H1 (cell line): Measurements from ENCODE around the gene KCNA2. TPM values are rescaled to one million over a fixed set of nuclear protein-coding genes. Genes with fewer than 3 reads are reported as not detected.
A peak's percentile ranks its signal among the peaks of the same experiment; 100 is the strongest.

Experiments
- CTCF ChIA-PET: fragments of 300-600 bp; sonication (Branson Sonifier 250); formaldehyde crosslinking; loops from one replicate; lab custom pipeline; 2021; ENCODE audit not compliant: partially characterized antibody; lab: Charles Lee
- POLR2A ChIA-PET: fragments of 300-600 bp; sonication (Branson Sonifier 250); formaldehyde crosslinking; loops from one replicate; lab custom pipeline; 2021; ENCODE audit warnings: inconsistent platforms; ENCODE audit not compliant: partially characterized antibody; lab: Charles Lee
- DNase-seq, 2 experiments: peaks; one replicate each; pipeline versions ENCODE4 v3.0.0 to v3.0.0-alpha.2; 2010 to 2022; ENCODE audit warnings: low spot score in 2 of 2, low read depth in 1 of 2, mixed read lengths in 1 of 2
- FAIRE-seq: peaks from 2 replicates; lab custom pipeline; 2011; peaks lifted over from hg19 to GRCh38; lab: Jason Lieb, UNC
- H2AFZ ChIP-seq: 2 replicates; pipeline ENCODE4 v1.8.1; 2012; ENCODE audit warnings: low read length, inconsistent platforms
- H2AK5ac ChIP-seq: 2 replicates; pipeline ENCODE4 v1.6.1; 2013; ENCODE audit warnings: low read depth, low read length
- H2BK120ac ChIP-seq: replicated peaks from 2 replicates; pipeline ENCODE3; 2013; ENCODE audit warnings: low read depth, low read length, inconsistent platforms
- H2BK12ac ChIP-seq: 2 replicates; pipeline ENCODE4 v1.6.1; 2013; ENCODE audit warnings: low read depth, low read length
- H2BK15ac ChIP-seq: 2 replicates; pipeline ENCODE4 v1.6.1; 2013; ENCODE audit warnings: low read length
- H2BK20ac ChIP-seq: 2 replicates; pipeline ENCODE4 v1.6.1; 2013; ENCODE audit warnings: low read length
- H2BK5ac ChIP-seq: 2 replicates; pipeline ENCODE4 v1.6.1; 2013; ENCODE audit warnings: low read depth, low read length
- H3K14ac ChIP-seq: 2 replicates; pipeline ENCODE4 v1.6.1; 2013; ENCODE audit warnings: inconsistent platforms; ENCODE audit not compliant: insufficient read length
- H3K18ac ChIP-seq: 2 replicates; pipeline ENCODE4 v1.6.1; 2013; ENCODE audit warnings: low read length; ENCODE audit errors: extremely low read depth
- H3K23ac ChIP-seq: 2 replicates; pipeline ENCODE4 v1.6.1; 2013; ENCODE audit warnings: inconsistent platforms; ENCODE audit not compliant: insufficient read length
- H3K23me2 ChIP-seq: 2 replicates; pipeline ENCODE4 v1.6.1; 2013; ENCODE audit warnings: low read depth, low read length
- H3K27ac ChIP-seq: 2 replicates; pipeline ENCODE4 v1.6.1; 2011; ENCODE audit warnings: low read depth, low read length, inconsistent platforms
- H3K27me3 ChIP-seq, 4 experiments: replicated peaks in 1 of 4; 1 replicate in 1 of 4; 2 replicates in 3 of 4; pipeline versions ENCODE4 v1.6.1 to v1.8.1; 2011 to 2013; ENCODE audit warnings: low read length in 3 of 4, mild to moderate bottlenecking in 3 of 4, inconsistent platforms in 2 of 4, mixed read lengths in 2 of 4, moderate library complexity in 1 of 4; ENCODE audit not compliant: control insufficient read depth in 3 of 4, insufficient read depth in 3 of 4; ENCODE audit errors: extremely low read depth in 1 of 4
- H3K36me3 ChIP-seq, 4 experiments: 2 replicates each; pipeline versions ENCODE4 v1.6.1 to v1.8.1; 2011 to 2013; ENCODE audit warnings: mild to moderate bottlenecking in 4 of 4, low read length in 3 of 4, moderate library complexity in 2 of 4, control low read depth in 1 of 4, inconsistent platforms in 1 of 4; ENCODE audit not compliant: insufficient read depth in 4 of 4, control insufficient read depth in 2 of 4
- H3K4ac ChIP-seq: replicated peaks from 2 replicates; pipeline ENCODE3; 2013; ENCODE audit warnings: low read length, low read depth, mixed read lengths, inconsistent platforms; ENCODE audit not compliant: insufficient read length
- H3K4me1 ChIP-seq, 4 experiments: replicated peaks in 1 of 4; 1 replicate in 1 of 4; 2 replicates in 3 of 4; pipeline versions ENCODE4 v1.6.1 to v1.8.1; 2011 to 2013; ENCODE audit warnings: low read length in 3 of 4, inconsistent platforms in 2 of 4, mixed read lengths in 1 of 4; ENCODE audit not compliant: insufficient read depth in 4 of 4, control insufficient read depth in 3 of 4
- H3K4me2 ChIP-seq, 2 experiments: 2 replicates each; pipeline versions ENCODE4 v1.6.1 to v1.8.1; 2011 to 2013; ENCODE audit warnings: low read depth in 2 of 2, low read length in 2 of 2, control low read depth in 1 of 2, inconsistent platforms in 1 of 2, mild to moderate bottlenecking in 1 of 2; ENCODE audit not compliant: insufficient read depth in 1 of 2
- H3K4me3 ChIP-seq, 4 experiments: fragments of 200-600, 300-600 bp in 1 of 4; sonication (generic), shearing (Covaris generic), sonication (Bioruptor Twin) in 1 of 4; 2 replicates each; pipeline versions ENCODE4 v1.5.1 to v1.8.1; 2011 to 2016; ENCODE audit warnings: low read length in 4 of 4, low read depth in 3 of 4, control low read depth in 2 of 4, inconsistent platforms in 2 of 4, mild to moderate bottlenecking in 2 of 4, mixed read lengths in 1 of 4, moderate library complexity in 1 of 4; ENCODE audit not compliant: insufficient read depth in 2 of 4; ENCODE audit errors: extremely low read depth in 1 of 4
- H3K56ac ChIP-seq: replicated peaks from 2 replicates; pipeline ENCODE3; 2013; ENCODE audit warnings: low read depth, mild to moderate bottlenecking, mixed read lengths, low read length, inconsistent platforms; ENCODE audit not compliant: insufficient read length
- H3K79me1 ChIP-seq: 2 replicates; pipeline ENCODE4 v1.6.1; 2013; ENCODE audit warnings: low read depth, low read length, control low read depth
- H3K79me2 ChIP-seq, 2 experiments: 2 replicates each; pipeline versions ENCODE4 v1.6.1 to v1.8.1; 2012 to 2013; ENCODE audit warnings: low read length in 2 of 2, mild to moderate bottlenecking in 2 of 2, inconsistent platforms in 1 of 2; ENCODE audit not compliant: insufficient read depth in 2 of 2, control insufficient read depth in 1 of 2
- H3K9ac ChIP-seq, 4 experiments: replicated peaks in 1 of 4; 1 replicate in 1 of 4; 2 replicates in 3 of 4; pipeline versions ENCODE4 v1.6.1 to v1.8.1; 2011 to 2013; ENCODE audit warnings: low read depth in 3 of 4, low read length in 3 of 4, control low read depth in 2 of 4, mild to moderate bottlenecking in 2 of 4, moderate library complexity in 2 of 4, inconsistent platforms in 1 of 4; ENCODE audit errors: extremely low read depth in 1 of 4
- H3K9me3 ChIP-seq, 2 experiments: 2 replicates each; pipeline versions ENCODE4 v1.6.1 to v1.8.1; 2012 to 2013; ENCODE audit warnings: mild to moderate bottlenecking in 2 of 2, moderate library complexity in 2 of 2, control low read depth in 1 of 2, inconsistent platforms in 1 of 2, low read depth in 1 of 2, low read length in 1 of 2, mixed read lengths in 1 of 2; ENCODE audit not compliant: insufficient read depth in 2 of 2
- H4K20me1 ChIP-seq, 2 experiments: replicated peaks in 1 of 2; 2 replicates each; pipeline versions ENCODE3 to v1.8.1; 2011 to 2013; ENCODE audit warnings: inconsistent platforms in 2 of 2, low read length in 2 of 2, mild to moderate bottlenecking in 1 of 2; ENCODE audit not compliant: insufficient read depth in 2 of 2, control insufficient read depth in 1 of 2
- H4K5ac ChIP-seq: 2 replicates; pipeline ENCODE4 v1.6.1; 2013; ENCODE audit warnings: low read length, low read depth, mixed read lengths, inconsistent platforms; ENCODE audit not compliant: insufficient read length
- H4K8ac ChIP-seq: 2 replicates; pipeline ENCODE4 v1.8.0; 2013; ENCODE audit warnings: mild to moderate bottlenecking, moderate library complexity, low read length, inconsistent platforms; ENCODE audit not compliant: insufficient read depth; ENCODE audit errors: extremely low read depth
- H4K91ac ChIP-seq: replicated peaks from 2 replicates; pipeline ENCODE3; 2013; ENCODE audit warnings: low read length, mixed read lengths, inconsistent platforms; ENCODE audit not compliant: insufficient read length
- ASH2L ChIP-seq: fragments of 200-600, 300-600 bp; sonication (generic); IDR thresholded peaks from one replicate; pipeline ENCODE4 v1.7.1; 2017; ENCODE audit warnings: low read length
- CBX8 ChIP-seq: fragments of 300-800, 300-1000 bp; sonication (generic); IDR thresholded peaks from 2 replicates; pipeline ENCODE4 v1.7.1; 2016; ENCODE audit warnings: low read depth, low read length, borderline replicate concordance
- CHD2 ChIP-seq: IDR thresholded peaks from 2 replicates; pipeline ENCODE4 v1.6.1; 2012; ENCODE audit warnings: low read length, improper control_type of control experiment
- JUND ChIP-seq: IDR thresholded peaks from 2 replicates; pipeline ENCODE4 v1.6.1; 2011; ENCODE audit warnings: mild to moderate bottlenecking, improper control_type of control experiment, low read length
- PHF8 ChIP-seq: fragments of 200-600 bp; sonication (generic); conservative IDR thresholded peaks from 2 replicates; pipeline ENCODE4 v1.7.1; 2012; ENCODE audit warnings: low read depth, mild to moderate bottlenecking, inconsistent platforms, low read length, moderate library complexity
- POU5F1 ChIP-seq: IDR thresholded peaks from 2 replicates; pipeline ENCODE4 v1.6.1; 2011; ENCODE audit warnings: low read depth, mild to moderate bottlenecking, low read length, moderate library complexity
- RBBP5 ChIP-seq: IDR thresholded peaks from 2 replicates; pipeline ENCODE4 v1.7.1; 2012; ENCODE audit warnings: low read depth, mild to moderate bottlenecking, inconsistent platforms, low read length, moderate library complexity, borderline replicate concordance
- SAP30 ChIP-seq: fragments of 300-600 bp; sonication (generic); IDR thresholded peaks from 2 replicates; pipeline ENCODE4 v1.7.1; 2012; ENCODE audit warnings: low read length, moderate library complexity, mild to moderate bottlenecking, inconsistent platforms; ENCODE audit not compliant: insufficient read depth, insufficient replicate concordance
- TBP ChIP-seq: IDR thresholded peaks from 2 replicates; pipeline ENCODE4 v1.6.1; 2011; ENCODE audit warnings: low read depth, low read length, improper control_type of control experiment
- TCF12 ChIP-seq: IDR thresholded peaks from 2 replicates; pipeline ENCODE4 v1.6.1; 2011; ENCODE audit warnings: low read depth, mild to moderate bottlenecking, low read length
- ZNF274 ChIP-seq: IDR thresholded peaks from 2 replicates; pipeline ENCODE4 v1.7.0; 2012; ENCODE audit warnings: low read length, borderline replicate concordance; ENCODE audit errors: extremely low read depth
- WGBS, 2 experiments: shearing (Covaris generic) in 1 of 2; methylation state at CpG; one replicate each; pipeline versions ENCODE4 v1.1.6 to v1.1.7; 2013 to 2015; ENCODE audit warnings: low lambda C conversion rate in 2 of 2, mixed read lengths in 2 of 2, inconsistent platforms in 1 of 2, low coverage in 1 of 2, missing lambda C conversion rate in 1 of 2; ENCODE audit not compliant: insufficient replicate concordance in 2 of 2, insufficient coverage in 1 of 2, insufficient read length in 1 of 2; ENCODE audit errors: extremely low coverage in 1 of 2, missing lambda C conversion rate in 1 of 2; 5-methylcytosine and 5-hydroxymethylcytosine counted together
- polyA plus RNA-seq, 7 experiments: library from polyadenylated mRNA; depleted of rRNA in 3 of 7; stranded (reverse) in 5 of 7; unstranded in 2 of 7; fragments of >200 nt in 5 of 7; fragments of 200-250 nt in 2 of 7; gene quantifications; 1 replicate in 5 of 7; 2 replicates in 1 of 7; 4 replicates in 1 of 7; pipeline versions ENCODE4 v1.2.1 to v1.2.3, GENCODE V29; 2011 to 2013; ENCODE audit warnings: missing spikeins in 2 of 7, mixed read lengths in 2 of 7
- total RNA-seq: library from RNA; stranded (reverse); fragmentation: NEBNext Ultra II Directional; extraction: Animal tissue kit (Norgen Biotek cat#: 25700); gene quantifications from 2 replicates; pipeline ENCODE4 v1.2.1, GENCODE V29; 2021

KCNA2 gene
- total and polyA plus RNA-seq, 2 of the 8 experiments (the other 6 are each of a cell fraction or from before 2014, with no cell fraction given) = 0.26 to 0.78 TPM

DNA sequence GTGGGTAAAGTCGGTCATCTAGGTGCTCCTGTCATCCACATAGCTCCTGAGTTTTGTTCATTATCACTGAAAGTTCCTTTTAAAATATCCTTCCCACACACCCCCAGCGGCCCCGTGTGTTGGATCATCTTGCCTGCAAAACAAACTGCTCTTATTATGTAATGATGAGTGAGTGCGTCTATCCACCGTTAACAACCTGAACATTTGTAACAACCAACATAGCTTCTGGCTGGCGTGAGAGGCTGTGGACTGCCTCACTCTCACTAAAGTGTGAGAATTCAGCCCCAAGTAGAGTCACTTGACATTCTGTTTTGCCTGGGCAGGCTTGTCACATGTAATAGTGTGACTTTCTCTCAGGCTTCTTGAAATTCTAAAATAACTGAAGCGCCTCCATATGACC lies 14.5 kb upstream of the KCNA2 start:
- H4K20me1 ChIP-seq = no peaks in the 10 kb centered on the region
- H3K9ac ChIP-seq = no peak overlapping the region
- no peak overlapping the region for H2BK120ac ChIP-seq
- H4K8ac ChIP-seq = no peak overlapping the region
- no peaks in the 10 kb centered on the region for H3K36me3 ChIP-seq
- no peak overlapping the region for H3K56ac ChIP-seq
- no peak overlapping the region for H2AK5ac ChIP-seq
- H2BK5ac ChIP-seq = no peak overlapping the region
- POLR2A ChIA-PET = no interaction called here
- no peaks in the 10 kb centered on the region for H3K79me1 ChIP-seq
- H2AFZ ChIP-seq = no peak overlapping the region
- 0 out of 2 replicates have a peak overlapping the region, but pooled peaks have one; percentile 80 for H2BK12ac ChIP-seq
- H3K4me3 ChIP-seq = no peak overlapping the region
- no peak overlapping the region for H3K27ac ChIP-seq
- H3K18ac ChIP-seq = no peak overlapping the region
- no peak overlapping the region; a peak in 1 of 4 replicates for H3K4me2 ChIP-seq
- CTCF ChIA-PET = interaction anchor here (0.7 to 10.5 kb wide), 12 partner anchors 11 to 163 kb away, joined by 3 to 189 read pairs (median 10); partner anchors contain the start of genes KCNA10 and KCNA2
- no peak overlapping the region for H2BK15ac ChIP-seq
- H3K4ac ChIP-seq = no peak overlapping the region
- peaks cover 0 to 2% (median 0%) of the 10 kb centered on the region in 4 experiments; a peak in 4 of 7 replicates for H3K4me1 ChIP-seq
- H3K23ac ChIP-seq = no peak overlapping the region
- H3K79me2 ChIP-seq = no peaks in the 10 kb centered on the region
- H3K27me3 ChIP-seq = peaks cover 0 to 14% (median 10%) of the 10 kb centered on the region in 4 experiments; a peak in 4 of 7 replicates
- DNase-seq (no peak), FAIRE-seq (no peak)
- H4K5ac ChIP-seq = no peak overlapping the region
- H4K91ac ChIP-seq = no peak overlapping the region
- no peak overlapping the region for H3K14ac ChIP-seq
- H3K23me2 ChIP-seq = 0 out of 2 replicates have a peak, but pooled peaks cover 2% of the 10 kb centered on the region
- no peak overlapping the region for H2BK20ac ChIP-seq
- 77% methylated on average over 7 of the region's 7 CpGs; no CpG with 5 or more reads in 1 of the 2 experiments for WGBS, 2 experiments
- no peaks in the 10 kb centered on the region for H3K9me3 ChIP-seq
- TF ChIP-seq SAP30 (no peak), ASH2L (no peak), TCF12 (no peak), JUND (no peak), POU5F1 (no peak), ZNF274 (no peak), RBBP5 (no peak), CHD2 (no peak), TBP (no peak), CBX8 (no peak), PHF8 (no peak)
